ENCODE results near the gene KANK2. TPM values are rescaled to one million over a fixed set of nuclear protein-coding genes. Genes with fewer than 3 reads are reported as not detected.

Gene KANK2
- total RNA-seq, 1 donor from 2014 or later = 387 TPM

- no peak for TF ChIP-seq CTCF (IDR thresholded peaks at IDR 0.05)
- no peak overlapping the region for H3K4me3 Mint-ChIP-seq (ENCODE audit: unreplicated experiment)
- H3K4me1 Mint-ChIP-seq (ENCODE audit: unreplicated experiment) = no peaks in the 10 kb centered on the region
- DNase-seq (ENCODE audit: extremely low spot score, unreplicated experiment) = no peak
- peak overlapping the region; percentile 62 for H3K27ac Mint-ChIP-seq (ENCODE audit: unreplicated experiment)
- no peaks in the 10 kb centered on the region for H3K27me3 Mint-ChIP-seq (ENCODE audit: unreplicated experiment)
- peaks cover 54% of the 10 kb centered on the region for H3K36me3 Mint-ChIP-seq (ENCODE audit: unreplicated experiment)
- no peaks in the 10 kb centered on the region for H3K9me3 Mint-ChIP-seq (ENCODE audit: unreplicated experiment)
Observed at GRCh38 chr19:11115042-11115441, 82.3 kb downstream of the KANK2 start.

Other genes starting within 250 kb of the KANK2 start
- 130 and 131 TPM in 2 replicates for gene SMARCA4, start 236.5 kb downstream of the KANK2 start, total RNA-seq
- 75.4 and 96.9 TPM in 2 replicates for gene LDLR, start 108.1 kb downstream of the KANK2 start, total RNA-seq
- gene SPC24, start 41.8 kb downstream of the KANK2 start, total RNA-seq = 11.9 and 13.5 TPM in 2 replicates
- gene ANGPTL8, start 42.1 kb upstream of the KANK2 start, total RNA-seq = not detected in 2 replicates
- gene DOCK6, start 65.0 kb upstream of the KANK2 start, total RNA-seq = 81.7 and 86.9 TPM in 2 replicates
- not detected in 2 replicates for gene TSPAN16, start 98.6 kb upstream of the KANK2 start, total RNA-seq
- gene RAB3D, start 142.1 kb upstream of the KANK2 start, total RNA-seq = 2.6 and 4.3 TPM in 2 replicates
- 57.4 and 64.1 TPM in 2 replicates for gene TMEM205, start 148.7 kb upstream of the KANK2 start, total RNA-seq
- 22.4 and 28.1 TPM in 2 replicates for gene CCDC159, start 149.0 kb upstream of the KANK2 start, total RNA-seq
- gene PLPPR2, start 157.9 kb upstream of the KANK2 start, total RNA-seq = 51.9 and 55.8 TPM in 2 replicates
- gene SWSAP1, start 177.1 kb upstream of the KANK2 start, total RNA-seq = 1.3 and 2.4 TPM in 2 replicates
- 2.3 and 2.4 TPM in 2 replicates for gene EPOR, start 186.8 kb upstream of the KANK2 start, total RNA-seq
- gene RGL3, start 221.8 kb upstream of the KANK2 start, total RNA-seq = 1.1 and 1.9 TPM in 2 replicates
- not detected in 2 replicates for gene ODAD3, start 237.6 kb upstream of the KANK2 start, total RNA-seq
- gene PRKCSH, start 238.1 kb upstream of the KANK2 start, total RNA-seq = 398 and 415 TPM in 2 replicates